Vagina (tissue), 2 donors: ENCODE results near the gene FADS2.

Source experiments
- CTCF ChIP-seq, 3 experiments: fragments of 450-650 bp in 2 of 3; fragments of 200-600 bp in 1 of 3; sonication (generic) in 1 of 3; IDR thresholded peaks; one replicate each; pipeline ENCODE4 v1.5.1; 2017 to 2019; ENCODE audit warnings: antibody characterized with exemption in 3 of 3, mild to moderate bottlenecking in 2 of 3, moderate library complexity in 2 of 3
- POLR2AphosphoS5 ChIP-seq, 2 donors: sonication (generic); formaldehyde crosslinking; IDR thresholded peaks; one replicate each; pipeline ENCODE4 v1.9.0; 2017; ENCODE audit warnings: antibody characterized with exemption in 2 of 2, mild to moderate bottlenecking in 2 of 2, low read depth in 1 of 2; ENCODE audit not compliant: insufficient read depth in 1 of 2

GRCh38 chr11:61812736-61813411 is 15.2 kb upstream of the FADS2 start:
- TF ChIP-seq CTCF (IDR thresholded peaks at IDR 0.05) (no peak), POLR2AphosphoS5 (IDR thresholded peaks at IDR 0.05; ENCODE audit: insufficient read depth in 1 of 2, low read depth in 1 of 2) (no peak)
